Activated CD8-positive, alpha-beta T cell treated with anti-CD3 and anti-CD28 coated beads for 36 hours (primary cell): ENCODE results near the gene TXNRD2. TPM values are rescaled to one million over a fixed set of nuclear protein-coding genes. Genes with fewer than 3 reads are reported as not detected.

Source experiments
- ATAC-seq: fragments of 200-7000 bp; cut with Tn5 transposase; one replicate; pipeline ENCODE4 v1.10.0; 2021; ENCODE audit warnings: mild to moderate bottlenecking, moderate library complexity
- CTCF ChIA-PET: fragments of 350-600 bp; sonication (Branson Sonifier 250); formaldehyde crosslinking; loops from one replicate; lab custom pipeline; 2021; ENCODE audit warnings: antibody characterized with exemption; lab: Charles Lee
- POLR2A ChIA-PET: fragments of 350-600 bp; sonication (Branson Sonifier 250); formaldehyde crosslinking; loops from one replicate; lab custom pipeline; 2021; ENCODE audit warnings: antibody characterized with exemption; lab: Charles Lee
- DNase-seq: peaks from one replicate; pipeline ENCODE4 v3.0.0-alpha.2; 2020
- H3K27ac Mint-ChIP-seq: one replicate; pipeline ENCODE4 v1.8.0; 2021; ENCODE audit warnings: mild to moderate bottlenecking, mixed read lengths
- H3K27me3 Mint-ChIP-seq: one replicate; pipeline ENCODE4 v1.8.0; 2021; ENCODE audit warnings: mixed read lengths
- H3K36me3 Mint-ChIP-seq: one replicate; pipeline ENCODE4 v1.8.0; 2021; ENCODE audit warnings: low read depth, mixed read lengths
- H3K4me1 Mint-ChIP-seq: one replicate; pipeline ENCODE4 v1.8.0; 2021; ENCODE audit warnings: low read depth, mixed read lengths
- H3K4me3 Mint-ChIP-seq: one replicate; pipeline ENCODE4 v1.8.0; 2021; ENCODE audit warnings: mild to moderate bottlenecking, moderate library complexity, mixed read lengths
- H3K9me3 Mint-ChIP-seq: one replicate; pipeline ENCODE4 v1.8.0; 2021; ENCODE audit warnings: mixed read lengths
- intact Hi-C: fragments of 100-400 bp; cut with micrococcal nuclease; formaldehyde crosslinking; loops from one replicate; pipeline ENCODE4 v1.10.0; 2022
- total RNA-seq, 2 experiments: library from RNA; stranded (reverse); gene quantifications; one replicate each; pipeline ENCODE4 v1.2.3, GENCODE V29; 2021
- TF ChIP-seq, protein P1 (sequence below): fragments of 200-600 bp; IDR thresholded peaks from one replicate; pipeline ENCODE4 v1.8.0; 2022; ENCODE audit warnings: antibody characterized with exemption, mild to moderate bottlenecking

The TXNRD2 gene
- total RNA-seq, 2 experiments from 2014 or later, result 18.0 to 18.5 TPM

DNA sequence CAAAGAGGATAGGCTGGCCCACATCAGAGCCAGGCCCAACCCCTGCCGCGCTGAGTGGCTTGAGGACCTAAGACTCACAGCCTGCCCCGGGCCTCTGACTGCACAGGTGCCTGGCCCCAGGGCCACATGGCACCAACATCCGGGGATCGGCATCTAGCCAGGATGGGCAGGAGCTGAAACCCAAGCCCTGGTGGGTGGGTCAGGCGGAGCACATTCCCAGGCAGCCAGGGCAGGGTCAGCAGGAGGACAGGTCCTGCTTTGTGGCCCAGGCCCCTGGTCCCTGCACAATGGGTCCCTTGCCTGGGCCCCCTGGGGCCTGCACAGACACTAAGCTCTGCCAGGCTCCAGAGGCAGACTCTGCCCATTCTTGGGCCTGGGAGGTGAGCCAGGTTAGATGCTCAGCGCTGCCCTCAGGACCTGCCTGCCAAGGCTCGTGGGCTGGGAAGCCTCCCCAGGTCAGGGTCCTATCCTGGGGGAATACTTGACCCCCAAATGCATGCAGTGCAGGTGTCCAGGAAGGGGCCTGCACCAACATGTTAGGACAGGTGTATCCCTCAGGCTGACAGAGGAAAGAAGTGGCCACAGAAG, 41.5 kb upstream of the TXNRD2 start:
- ChIA-PET CTCF (no interaction called here), POLR2A (interaction anchor here (2.4 kb wide), 1 partner anchor 12 kb away, joined by 5 read pairs; no protein-coding TSS in a partner anchor)
- H3K4me3 Mint-ChIP-seq, result no peak overlapping the region
- TF ChIP-seq, protein P1, sequence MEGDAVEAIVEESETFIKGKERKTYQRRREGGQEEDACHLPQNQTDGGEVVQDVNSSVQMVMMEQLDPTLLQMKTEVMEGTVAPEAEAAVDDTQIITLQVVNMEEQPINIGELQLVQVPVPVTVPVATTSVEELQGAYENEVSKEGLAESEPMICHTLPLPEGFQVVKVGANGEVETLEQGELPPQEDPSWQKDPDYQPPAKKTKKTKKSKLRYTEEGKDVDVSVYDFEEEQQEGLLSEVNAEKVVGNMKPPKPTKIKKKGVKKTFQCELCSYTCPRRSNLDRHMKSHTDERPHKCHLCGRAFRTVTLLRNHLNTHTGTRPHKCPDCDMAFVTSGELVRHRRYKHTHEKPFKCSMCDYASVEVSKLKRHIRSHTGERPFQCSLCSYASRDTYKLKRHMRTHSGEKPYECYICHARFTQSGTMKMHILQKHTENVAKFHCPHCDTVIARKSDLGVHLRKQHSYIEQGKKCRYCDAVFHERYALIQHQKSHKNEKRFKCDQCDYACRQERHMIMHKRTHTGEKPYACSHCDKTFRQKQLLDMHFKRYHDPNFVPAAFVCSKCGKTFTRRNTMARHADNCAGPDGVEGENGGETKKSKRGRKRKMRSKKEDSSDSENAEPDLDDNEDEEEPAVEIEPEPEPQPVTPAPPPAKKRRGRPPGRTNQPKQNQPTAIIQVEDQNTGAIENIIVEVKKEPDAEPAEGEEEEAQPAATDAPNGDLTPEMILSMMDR, result no peak
- no peaks in the 10 kb centered on the region for H3K9me3 Mint-ChIP-seq
- no peak overlapping the region for H3K27ac Mint-ChIP-seq
- intact Hi-C loops, result no loop called here
- H3K27me3 Mint-ChIP-seq, result no peaks in the 10 kb centered on the region
- ATAC-seq, result no peak
- peaks cover 2% of the 10 kb centered on the region for H3K4me1 Mint-ChIP-seq
- no peaks in the 10 kb centered on the region for H3K36me3 Mint-ChIP-seq
- DNase-seq, result no peak

DNA sequence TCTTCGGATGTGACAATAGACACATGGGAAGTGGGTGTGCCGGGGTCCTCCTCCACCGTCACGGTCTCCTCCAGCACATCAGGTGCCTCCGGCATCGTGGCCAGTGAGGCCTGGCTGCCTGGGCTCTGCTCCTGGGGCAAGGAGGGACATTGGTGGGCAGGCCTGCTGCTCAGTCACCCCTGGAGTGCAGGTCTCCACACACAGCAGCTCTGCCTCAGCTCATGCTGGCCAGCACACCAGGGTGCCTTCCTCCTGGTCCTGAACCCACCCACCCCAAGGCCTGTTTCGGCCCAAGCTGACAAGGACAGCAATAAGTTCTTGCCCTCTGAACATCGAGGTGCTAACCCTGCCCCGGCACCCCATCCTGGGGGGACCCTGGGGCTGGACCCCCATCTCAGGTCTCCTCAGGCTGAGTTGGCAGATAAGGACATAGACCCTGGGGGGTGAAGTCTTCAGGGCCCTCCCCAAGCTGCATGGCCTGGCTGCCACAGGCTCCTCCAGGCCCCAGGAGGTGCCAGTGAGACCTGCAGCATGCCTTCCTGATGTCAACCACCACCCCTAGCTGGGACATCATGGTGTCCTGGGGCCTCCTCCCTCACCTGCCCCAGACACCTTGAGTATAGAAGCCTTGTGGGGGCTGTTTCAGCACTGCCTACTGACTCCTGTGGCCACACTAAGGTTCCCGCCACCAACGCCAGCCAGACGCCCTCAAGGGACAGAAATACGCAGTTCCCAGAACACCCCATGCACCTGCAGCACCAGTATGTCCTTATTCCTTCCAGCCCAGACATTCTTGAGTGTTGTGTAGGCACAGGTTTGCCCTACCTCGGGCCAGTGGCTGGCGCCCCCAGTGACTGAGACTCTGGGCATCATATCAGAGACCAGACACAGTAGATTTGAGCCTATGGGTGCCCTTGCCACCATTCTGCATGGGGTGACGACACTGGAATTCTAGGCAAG, 40.6 kb upstream of the TXNRD2 start:
- intact Hi-C loops, result no loop called here
- H3K4me3 Mint-ChIP-seq, result no peak overlapping the region
- TF ChIP-seq, protein P1, result no peak
- no peaks in the 10 kb centered on the region for H3K36me3 Mint-ChIP-seq
- ATAC-seq (no peak), DNase-seq (no peak)
- CTCF ChIA-PET, result interaction anchor here (1.6 kb wide), 1 partner anchor 11 kb away, joined by 5 read pairs; no protein-coding TSS in a partner anchor
- POLR2A ChIA-PET, result no interaction called here
- no peaks in the 10 kb centered on the region for H3K27me3 Mint-ChIP-seq
- peaks cover 2% of the 10 kb centered on the region for H3K4me1 Mint-ChIP-seq
- H3K9me3 Mint-ChIP-seq, result no peaks in the 10 kb centered on the region
- H3K27ac Mint-ChIP-seq, result no peak overlapping the region

DNA sequence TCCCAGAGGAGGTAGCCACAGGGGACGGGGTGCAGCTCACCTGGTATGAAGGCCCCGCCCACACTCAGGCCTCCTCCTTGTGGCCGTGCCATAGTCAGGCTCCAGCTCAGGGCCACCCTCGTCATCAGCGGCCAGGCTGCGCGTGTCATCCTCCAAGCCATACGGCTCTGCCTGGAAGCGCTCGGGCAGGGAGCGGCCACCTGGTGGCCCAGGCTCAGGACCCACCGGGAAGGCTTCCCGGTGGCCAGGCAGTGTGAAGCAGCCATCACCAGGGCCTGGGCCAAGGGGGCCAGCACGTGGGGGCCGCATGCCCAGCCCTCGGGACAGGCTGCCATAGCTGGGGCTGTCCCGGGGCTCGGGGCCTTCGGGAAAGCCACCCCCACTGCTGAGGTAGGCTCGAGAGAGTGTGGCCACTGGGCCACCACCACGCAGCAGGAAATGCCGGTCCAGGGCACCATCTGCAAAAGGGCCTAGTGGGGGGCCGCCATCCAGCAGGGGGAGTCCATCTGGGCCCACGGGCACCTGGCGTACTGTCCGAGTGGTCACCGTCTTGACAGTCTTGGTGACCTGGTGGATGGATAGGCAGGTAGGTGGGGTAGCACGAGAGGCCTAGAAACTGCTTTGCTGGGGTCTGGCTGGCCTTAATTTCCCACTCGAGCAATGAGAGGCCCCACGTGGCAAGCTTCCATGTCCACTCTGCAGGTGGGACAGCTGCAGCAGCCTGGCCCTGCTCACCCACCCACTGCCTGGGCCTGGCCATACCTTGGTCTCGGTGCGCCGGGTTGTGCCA, 39.7 kb upstream of the TXNRD2 start:
- H3K4me3 Mint-ChIP-seq, result no peak overlapping the region
- CTCF ChIA-PET, result interaction anchor here (1.6 kb wide), 1 partner anchor 10 kb away, joined by 5 read pairs; no protein-coding TSS in a partner anchor
- H3K27me3 Mint-ChIP-seq, result no peaks in the 10 kb centered on the region
- intact Hi-C loops, result no loop called here
- peaks cover 2% of the 10 kb centered on the region for H3K4me1 Mint-ChIP-seq
- ATAC-seq, result no peak
- no peak for DNase-seq
- no peaks in the 10 kb centered on the region for H3K9me3 Mint-ChIP-seq
- TF ChIP-seq, protein P1, result no peak
- H3K27ac Mint-ChIP-seq, result no peak overlapping the region
- POLR2A ChIA-PET, result no interaction called here
- H3K36me3 Mint-ChIP-seq, result no peaks in the 10 kb centered on the region

DNA sequence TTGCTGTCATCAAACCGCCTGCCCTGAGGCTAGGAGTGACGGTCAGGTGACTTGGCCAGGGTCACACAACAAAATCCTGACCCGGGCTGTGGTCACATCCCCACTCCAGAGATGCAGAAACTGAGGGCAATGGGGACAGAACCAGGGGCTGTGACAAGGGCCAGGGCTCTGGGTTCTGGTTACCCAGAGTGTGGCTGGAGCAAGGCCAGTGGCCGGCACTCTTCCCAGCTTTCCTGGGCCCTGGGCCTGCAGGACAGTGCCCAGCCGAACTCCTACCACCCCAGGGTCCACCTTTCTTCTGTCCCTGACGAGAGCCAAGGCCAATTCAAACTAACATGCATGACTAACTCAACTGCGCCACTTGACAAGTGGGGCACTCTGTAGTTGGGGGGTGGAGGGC, 39.1 kb upstream of the TXNRD2 start:
- TF ChIP-seq, protein P1, result no peak
- Mint-ChIP-seq H3K4me3 (no peak overlapping the region), H3K27me3 (no peaks in the 10 kb centered on the region), H3K36me3 (no peaks in the 10 kb centered on the region), H3K9me3 (no peaks in the 10 kb centered on the region), H3K4me1 (peaks cover 2% of the 10 kb centered on the region), H3K27ac (no peak overlapping the region)
- DNase-seq, result no peak
- CTCF ChIA-PET, result interaction anchor here (1.6 kb wide), 1 partner anchor 9 kb away, joined by 5 read pairs; no protein-coding TSS in a partner anchor
- POLR2A ChIA-PET, result no interaction called here
- no peak for ATAC-seq
- intact Hi-C loops, result no loop called here
